A673 (cell line): ENCODE measurements around the gene PALLD. TPM values are rescaled to one million over a fixed set of nuclear protein-coding genes. Genes with fewer than 3 reads are reported as not detected.

Source experiments
- BruUV-seq: library from RNA; stranded (reverse); fragments of 400-500 nt; replicated peaks from 2 replicates; lab custom pipeline; 2021; lab: Mats Ljungman, UMichigan
- CTCF ChIA-PET: fragments of 300-600 bp; sonication (Branson Sonifier 250); formaldehyde crosslinking; loops from one replicate; lab custom pipeline; 2022; ENCODE audit warnings: antibody characterized with exemption; lab: Charles Lee
- POLR2A ChIA-PET: fragments of 300-600 bp; sonication (Branson Sonifier 250); formaldehyde crosslinking; loops from one replicate; lab custom pipeline; 2022; ENCODE audit warnings: antibody characterized with exemption; ENCODE audit not compliant: low non-redundant PET; lab: Charles Lee
- DNase-seq: peaks from one replicate; pipeline ENCODE4 v3.0.0-alpha.2; 2015; ENCODE audit warnings: low spot score
- H3K27ac ChIP-seq: fragments of 200-600 bp; sonication (generic); 2 replicates; pipeline ENCODE4 v1.5.1; 2016; ENCODE audit warnings: mixed run types, low read depth, mild to moderate bottlenecking, mixed read lengths, antibody characterized with exemption, low read length; ENCODE audit not compliant: poor library complexity, severe bottlenecking
- H3K27me3 ChIP-seq: fragments of 200-600 bp; sonication (generic); replicated peaks from 2 replicates; pipeline ENCODE4 v1.6.1; 2017; ENCODE audit warnings: mixed run types, low read depth, mild to moderate bottlenecking, mixed read lengths, antibody characterized with exemption, low read length; ENCODE audit not compliant: insufficient read depth, poor library complexity
- H3K36me3 ChIP-seq: fragments of 200-600 bp; sonication (generic); 2 replicates; pipeline ENCODE4 v1.6.1; 2016; ENCODE audit warnings: mixed run types, mild to moderate bottlenecking, mixed read lengths, antibody characterized with exemption, low read length; ENCODE audit not compliant: insufficient read depth, poor library complexity, severe bottlenecking
- H3K4me1 ChIP-seq: fragments of 200-600 bp; sonication (generic); 2 replicates; pipeline ENCODE4 v1.6.1; 2017; ENCODE audit warnings: mixed run types, mild to moderate bottlenecking, mixed read lengths, antibody characterized with exemption, low read length; ENCODE audit not compliant: insufficient read depth, poor library complexity, severe bottlenecking
- H3K4me3 ChIP-seq: fragments of 200-600 bp; sonication (generic); 2 replicates; pipeline ENCODE4 v1.5.1; 2016; ENCODE audit warnings: low read depth, mixed run types, mild to moderate bottlenecking, mixed read lengths, low read length; ENCODE audit not compliant: poor library complexity, severe bottlenecking
- H3K9me3 ChIP-seq: fragments of 200-600 bp; sonication (generic); 2 replicates; pipeline ENCODE4 v1.6.1; 2016; ENCODE audit warnings: mixed run types, low read depth, mild to moderate bottlenecking, mixed read lengths, antibody characterized with exemption, low read length; ENCODE audit not compliant: poor library complexity, severe bottlenecking
- CTCF ChIP-seq: fragments of 300-800, 200-600 bp; sonication (generic); conservative IDR thresholded peaks from 2 replicates; pipeline ENCODE4 v1.5.1; 2017; ENCODE audit warnings: low read depth, mild to moderate bottlenecking, antibody characterized with exemption, low read length, moderate library complexity, mixed read lengths
- EZH2 ChIP-seq: fragments of 200-600 bp; sonication (generic); IDR thresholded peaks from 2 replicates; pipeline ENCODE4 v1.6.1; 2017; ENCODE audit warnings: borderline replicate concordance, low read depth, mild to moderate bottlenecking, mixed read lengths, antibody characterized with exemption, low read length; ENCODE audit not compliant: poor library complexity, severe bottlenecking
- intact Hi-C: fragments of 100-400 bp; cut with micrococcal nuclease; formaldehyde crosslinking; loops from one replicate; pipeline ENCODE4 v1.10.0; 2022; ENCODE audit not compliant: unreplicated experiment
- total RNA-seq: library from RNA; stranded (reverse); gene quantifications from 2 replicates; pipeline ENCODE4 v1.2.3, GENCODE V29; 2021

PALLD gene
- total RNA-seq, 1 experiment from 2014 or later: 44.1 TPM

GRCh38 chr4:168630445-168631187 is 133.8 kb downstream of the PALLD start:
- CTCF ChIA-PET: no interaction called here
- BruUV-seq: no TSS peak
- POLR2A ChIA-PET: no interaction called here
- Histone ChIP-seq H3K9me3 (no peaks in the 10 kb centered on the region), H3K36me3 (no peaks in the 10 kb centered on the region), H3K4me3 (peak overlapping the region; percentile 68), H3K27ac (peak overlapping the region; percentile 58), H3K27me3 (no peaks in the 10 kb centered on the region), H3K4me1 (peaks cover 45% of the 10 kb centered on the region)
- peak; percentile 60 for DNase-seq
- intact Hi-C loops: loop anchor here (2.0 kb wide), 2 partner anchors 18 to 46 kb away; no protein-coding TSS in a partner anchor
- TF ChIP-seq EZH2 (no peak), CTCF (no peak)

GRCh38 chr4:168631241-168632162 is 134.7 kb downstream of the PALLD start:
- Histone ChIP-seq H3K27ac (peak overlapping the region; percentile 58), H3K4me3 (peak overlapping the region; percentile 68), H3K4me1 (peaks cover 51% of the 10 kb centered on the region), H3K27me3 (no peaks in the 10 kb centered on the region), H3K9me3 (no peaks in the 10 kb centered on the region), H3K36me3 (no peaks in the 10 kb centered on the region)
- DNase-seq: peak; percentile 87
- ChIA-PET POLR2A (no interaction called here), CTCF (interaction anchor here (0.6 kb wide), 1 partner anchor 962 kb away, joined by 7 read pairs; no protein-coding TSS in a partner anchor)
- intact Hi-C loops: loop anchor here (2.0 kb wide), 2 partner anchors 19 to 47 kb away; no protein-coding TSS in a partner anchor
- no TSS peak for BruUV-seq
- TF ChIP-seq EZH2 (no peak), CTCF (peak; percentile 56)

- no peaks in the 10 kb centered on the region for H3K9me3 ChIP-seq
- peak; percentile 34 for DNase-seq
- CTCF ChIA-PET: no interaction called here
- H3K4me3 ChIP-seq: peak overlapping the region; percentile 68
- no peaks in the 10 kb centered on the region for H3K27me3 ChIP-seq
- no peaks in the 10 kb centered on the region for H3K36me3 ChIP-seq
- peak overlapping the region; percentile 58 for H3K27ac ChIP-seq
- intact Hi-C loops: no loop called here
- BruUV-seq: TSS peak; percentile 57
- peaks cover 59% of the 10 kb centered on the region for H3K4me1 ChIP-seq
- POLR2A ChIA-PET: no interaction called here
- TF ChIP-seq CTCF (no peak), EZH2 (no peak)
Measured at GRCh38 chr4:168632301-168632725, 135.5 kb downstream of the PALLD start.
